Panc1 (cell line): ENCODE data around the gene SLC25A43. TPM values are rescaled to one million over a fixed set of nuclear protein-coding genes. Genes with fewer than 3 reads are reported as not detected.

Experiments used
- ATAC-seq: fragments of 200-7000 bp; cut with Tn5 transposase; 2 replicates; pipeline ENCODE4 v1.9.1; 2020; ENCODE audit warnings: mild to moderate bottlenecking, moderate library complexity
- BruUV-seq: library from RNA; stranded (reverse); fragments of 400-500 nt; replicated peaks from 2 replicates; lab custom pipeline; 2021; lab: Mats Ljungman, UMichigan
- CTCF ChIA-PET: fragments of 300-600 bp; sonication (Branson Sonifier 250); formaldehyde crosslinking; loops from one replicate; lab custom pipeline; 2022; ENCODE audit warnings: antibody characterized with exemption; lab: Charles Lee
- POLR2A ChIA-PET: fragments of 300-600 bp; sonication (Branson Sonifier 250); formaldehyde crosslinking; loops from one replicate; lab custom pipeline; 2022; ENCODE audit warnings: antibody characterized with exemption; lab: Charles Lee
- DNase-seq: peaks from one replicate; pipeline ENCODE4 v3.0.0-alpha.2; 2010; ENCODE audit warnings: low read depth, low spot score
- H3K27ac ChIP-seq: 2 replicates; pipeline ENCODE4 v1.5.1; 2011; ENCODE audit warnings: mild to moderate bottlenecking, low read length, inconsistent platforms
- H3K27me3 ChIP-seq: fragments of 200-500 bp; sonication (Bioruptor generic); 2 replicates; pipeline ENCODE4 v1.6.0; 2014; ENCODE audit warnings: low read length, inconsistent platforms; ENCODE audit not compliant: control insufficient read depth, insufficient read depth
- H3K36me3 ChIP-seq: fragments of 200-500 bp; sonication (Bioruptor generic); 2 replicates; pipeline ENCODE4 v1.5.1; 2014; ENCODE audit warnings: inconsistent platforms, mild to moderate bottlenecking, low read length, moderate library complexity; ENCODE audit not compliant: control insufficient read depth, insufficient read depth
- H3K4me1 ChIP-seq: 2 replicates; pipeline ENCODE4 v1.5.1; 2011; ENCODE audit warnings: inconsistent platforms, mild to moderate bottlenecking, low read length, moderate library complexity; ENCODE audit not compliant: control insufficient read depth, insufficient read depth
- H3K4me3 ChIP-seq, 2 experiments: 2 replicates each; pipeline ENCODE4 v1.5.1; 2011 to 2012; ENCODE audit warnings: low read depth in 2 of 2, low read length in 2 of 2, mild to moderate bottlenecking in 2 of 2, inconsistent platforms in 1 of 2, moderate library complexity in 1 of 2
- H3K9me3 ChIP-seq: fragments of 200-500 bp; sonication (Bioruptor generic); 2 replicates; pipeline ENCODE4 v1.5.1; 2014; ENCODE audit warnings: low read depth, mild to moderate bottlenecking, inconsistent platforms, low read length, moderate library complexity; ENCODE audit not compliant: control insufficient read depth, insufficient read depth
- POLR2AphosphoS5 ChIP-seq: IDR thresholded peaks from 2 replicates; pipeline ENCODE4 v1.6.1; 2012; ENCODE audit warnings: mild to moderate bottlenecking, low read depth, low read length, moderate library complexity
- SIN3A ChIP-seq: IDR thresholded peaks from 2 replicates; pipeline ENCODE4 v1.6.1; 2012; ENCODE audit warnings: low read depth, mild to moderate bottlenecking, low read length, moderate library complexity, borderline replicate concordance; ENCODE audit not compliant: insufficient read depth
- TCF7L2 ChIP-seq: IDR thresholded peaks from 2 replicates; pipeline ENCODE4 v1.6.1; 2011; ENCODE audit warnings: mild to moderate bottlenecking, low read depth, low read length, inconsistent platforms
- in situ Hi-C: cut with HindIII; loops from 2 replicates; pipeline ENCODE4 v1.10.0; 2016; ENCODE audit warnings: low sequenced_read_pairs, low pct_unique_long_range_greater_than_20kb
- intact Hi-C: fragments of 100-400 bp; cut with micrococcal nuclease; formaldehyde crosslinking; loops from one replicate; pipeline ENCODE4 v1.10.0; 2022; ENCODE audit not compliant: unreplicated experiment
- total RNA-seq: library from RNA; stranded (reverse); gene quantifications from one replicate; pipeline ENCODE4 v1.2.1, GENCODE V29; 2021; ENCODE audit not compliant: unreplicated experiment
- TF ChIP-seq, protein P1 (sequence below), 2 experiments: IDR thresholded peaks; 2 replicates each; pipeline ENCODE4 v1.6.1; 2011 to 2012; ENCODE audit warnings: low read depth in 2 of 2, control low read depth in 1 of 2, low read length in 1 of 2, mild to moderate bottlenecking in 1 of 2, moderate library complexity in 1 of 2; ENCODE audit not compliant: insufficient read depth in 1 of 2
- TF ChIP-seq, protein P2 (sequence below): fragments of 450-650 bp; IDR thresholded peaks from 2 replicates; pipeline ENCODE4 v1.5.1; 2017; ENCODE audit warnings: mild to moderate bottlenecking

The SLC25A43 gene
- total RNA-seq, 1 experiment from 2014 or later: 35.5 TPM

DNA sequence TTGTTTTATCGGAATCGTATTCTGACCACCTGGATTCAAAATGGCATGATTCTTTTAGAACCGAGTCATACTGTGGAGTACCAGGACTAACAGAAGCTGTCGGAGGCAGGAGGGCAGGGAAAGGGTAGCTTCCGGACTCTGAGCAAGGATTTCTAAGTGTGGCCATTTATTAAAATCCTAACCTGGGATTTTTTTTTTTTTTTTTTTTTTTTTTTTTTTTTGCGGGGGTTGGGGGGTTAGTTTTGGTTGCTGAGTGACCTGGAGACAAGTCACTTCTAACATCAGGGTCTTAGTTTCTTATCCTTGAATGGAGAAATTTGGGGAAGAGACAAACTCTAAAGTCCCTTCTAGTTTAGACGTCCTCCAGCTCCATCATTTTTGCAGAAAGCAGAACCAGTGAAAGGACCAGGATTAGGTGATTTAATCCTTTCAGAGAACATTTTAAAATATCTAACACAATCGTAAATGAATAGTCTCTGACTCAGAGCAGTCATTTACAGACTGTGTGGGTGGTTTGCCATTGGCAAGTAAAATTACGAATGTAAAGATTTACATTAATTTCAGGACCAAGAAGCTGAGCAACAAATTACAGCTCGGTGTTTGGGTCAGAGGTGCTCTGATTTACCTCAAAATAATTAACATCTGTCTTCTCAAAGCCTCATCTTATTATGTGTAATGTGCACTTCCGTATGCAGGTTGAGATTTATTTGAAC lies 76.4 kb downstream of the SLC25A43 start:
- Histone ChIP-seq H3K27ac (no peak overlapping the region), H3K4me1 (peaks cover 13% of the 10 kb centered on the region), H3K36me3 (peaks cover 10% of the 10 kb centered on the region), H3K27me3 (no peaks in the 10 kb centered on the region), H3K9me3 (no peaks in the 10 kb centered on the region), H3K4me3 (no peak overlapping the region)
- ChIA-PET POLR2A (interaction anchor here (0.6 kb wide), 1 partner anchor 766 kb away, joined by 4 read pairs; no protein-coding TSS in a partner anchor), CTCF (no interaction called here)
- intact Hi-C loops: no loop called here
- BruUV-seq: no TSS peak
- TF ChIP-seq, protein P1, sequence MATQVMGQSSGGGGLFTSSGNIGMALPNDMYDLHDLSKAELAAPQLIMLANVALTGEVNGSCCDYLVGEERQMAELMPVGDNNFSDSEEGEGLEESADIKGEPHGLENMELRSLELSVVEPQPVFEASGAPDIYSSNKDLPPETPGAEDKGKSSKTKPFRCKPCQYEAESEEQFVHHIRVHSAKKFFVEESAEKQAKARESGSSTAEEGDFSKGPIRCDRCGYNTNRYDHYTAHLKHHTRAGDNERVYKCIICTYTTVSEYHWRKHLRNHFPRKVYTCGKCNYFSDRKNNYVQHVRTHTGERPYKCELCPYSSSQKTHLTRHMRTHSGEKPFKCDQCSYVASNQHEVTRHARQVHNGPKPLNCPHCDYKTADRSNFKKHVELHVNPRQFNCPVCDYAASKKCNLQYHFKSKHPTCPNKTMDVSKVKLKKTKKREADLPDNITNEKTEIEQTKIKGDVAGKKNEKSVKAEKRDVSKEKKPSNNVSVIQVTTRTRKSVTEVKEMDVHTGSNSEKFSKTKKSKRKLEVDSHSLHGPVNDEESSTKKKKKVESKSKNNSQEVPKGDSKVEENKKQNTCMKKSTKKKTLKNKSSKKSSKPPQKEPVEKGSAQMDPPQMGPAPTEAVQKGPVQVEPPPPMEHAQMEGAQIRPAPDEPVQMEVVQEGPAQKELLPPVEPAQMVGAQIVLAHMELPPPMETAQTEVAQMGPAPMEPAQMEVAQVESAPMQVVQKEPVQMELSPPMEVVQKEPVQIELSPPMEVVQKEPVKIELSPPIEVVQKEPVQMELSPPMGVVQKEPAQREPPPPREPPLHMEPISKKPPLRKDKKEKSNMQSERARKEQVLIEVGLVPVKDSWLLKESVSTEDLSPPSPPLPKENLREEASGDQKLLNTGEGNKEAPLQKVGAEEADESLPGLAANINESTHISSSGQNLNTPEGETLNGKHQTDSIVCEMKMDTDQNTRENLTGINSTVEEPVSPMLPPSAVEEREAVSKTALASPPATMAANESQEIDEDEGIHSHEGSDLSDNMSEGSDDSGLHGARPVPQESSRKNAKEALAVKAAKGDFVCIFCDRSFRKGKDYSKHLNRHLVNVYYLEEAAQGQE (IDR thresholded peaks at IDR 0.05; ENCODE audit: insufficient read depth in 1 of 2, low read depth in 2 of 2, low read length in 1 of 2): no peak
- TF ChIP-seq SIN3A (no peak), TCF7L2 (no peak)
- TF ChIP-seq, protein P2, sequence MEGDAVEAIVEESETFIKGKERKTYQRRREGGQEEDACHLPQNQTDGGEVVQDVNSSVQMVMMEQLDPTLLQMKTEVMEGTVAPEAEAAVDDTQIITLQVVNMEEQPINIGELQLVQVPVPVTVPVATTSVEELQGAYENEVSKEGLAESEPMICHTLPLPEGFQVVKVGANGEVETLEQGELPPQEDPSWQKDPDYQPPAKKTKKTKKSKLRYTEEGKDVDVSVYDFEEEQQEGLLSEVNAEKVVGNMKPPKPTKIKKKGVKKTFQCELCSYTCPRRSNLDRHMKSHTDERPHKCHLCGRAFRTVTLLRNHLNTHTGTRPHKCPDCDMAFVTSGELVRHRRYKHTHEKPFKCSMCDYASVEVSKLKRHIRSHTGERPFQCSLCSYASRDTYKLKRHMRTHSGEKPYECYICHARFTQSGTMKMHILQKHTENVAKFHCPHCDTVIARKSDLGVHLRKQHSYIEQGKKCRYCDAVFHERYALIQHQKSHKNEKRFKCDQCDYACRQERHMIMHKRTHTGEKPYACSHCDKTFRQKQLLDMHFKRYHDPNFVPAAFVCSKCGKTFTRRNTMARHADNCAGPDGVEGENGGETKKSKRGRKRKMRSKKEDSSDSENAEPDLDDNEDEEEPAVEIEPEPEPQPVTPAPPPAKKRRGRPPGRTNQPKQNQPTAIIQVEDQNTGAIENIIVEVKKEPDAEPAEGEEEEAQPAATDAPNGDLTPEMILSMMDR: no peak
- ATAC-seq (no peak), DNase-seq (no peak)
- in situ Hi-C loops: no loop called here

DNA sequence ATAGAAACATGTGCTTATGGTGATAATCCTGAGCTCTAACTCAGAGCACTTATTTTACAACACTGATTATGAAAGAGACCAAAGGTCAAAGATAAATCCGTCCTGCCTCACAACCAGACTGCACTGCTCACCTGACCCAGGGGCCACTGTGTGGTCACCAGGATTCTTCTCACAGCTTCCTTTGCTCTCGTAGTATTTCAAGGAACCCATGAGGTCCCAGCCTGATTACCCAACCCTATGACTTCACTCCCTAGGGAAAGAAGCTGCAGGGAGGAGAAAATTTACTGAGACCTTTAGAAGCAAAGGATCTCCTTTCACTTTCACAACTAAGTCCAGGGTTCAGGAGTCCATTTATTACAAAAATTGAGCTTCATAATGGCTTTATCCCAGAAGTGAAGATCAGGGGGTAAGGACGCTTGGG lies 78.7 kb downstream of the SLC25A43 start:
- no peaks in the 10 kb centered on the region for H3K36me3 ChIP-seq
- H3K27me3 ChIP-seq: no peaks in the 10 kb centered on the region
- no TSS peak for BruUV-seq
- peak overlapping the region; percentile 73 for H3K27ac ChIP-seq
- ATAC-seq (peak; percentile 14), DNase-seq (no peak)
- ChIA-PET CTCF (interaction anchor here (0.6 to 1.3 kb wide), 3 partner anchors 9 to 250 kb away, joined by 3 to 5 read pairs (median 5); no protein-coding TSS in a partner anchor), POLR2A (interaction anchor here (1.5 kb wide), 1 partner anchor 10 kb away, joined by 4 read pairs; the partner anchor contains the start of gene SLC25A5)
- TF ChIP-seq POLR2AphosphoS5 (no peak), SIN3A (no peak), TCF7L2 (no peak)
- TF ChIP-seq, protein P1 (IDR thresholded peaks at IDR 0.05; ENCODE audit: insufficient read depth in 1 of 2, low read depth in 2 of 2, low read length in 1 of 2): no peak
- TF ChIP-seq, protein P2: no peak
- no peaks in the 10 kb centered on the region for H3K9me3 ChIP-seq
- intact Hi-C loops (no loop called here), in situ Hi-C loops (no loop called here)
- H3K4me3 ChIP-seq: peak overlapping the region; percentile 22 to 40; a peak in 3 of 4 replicates
- peaks cover 15% of the 10 kb centered on the region for H3K4me1 ChIP-seq
